IPS-18c (cell line): ENCODE measurements around the gene ADAMTS17.

Experiments used
- H3K4me3 ChIP-seq: 2 replicates; pipeline ENCODE4 v1.7.0; 2013; ENCODE audit warnings: low read depth, mild to moderate bottlenecking, low read length, moderate library complexity; ENCODE audit not compliant: insufficient read depth
- H3K9me3 ChIP-seq: one replicate; pipeline ENCODE4 v1.6.1; 2013; ENCODE audit warnings: mild to moderate bottlenecking, low read length, moderate library complexity; ENCODE audit not compliant: control insufficient read depth, insufficient read depth

The ADAMTS17 gene

DNA sequence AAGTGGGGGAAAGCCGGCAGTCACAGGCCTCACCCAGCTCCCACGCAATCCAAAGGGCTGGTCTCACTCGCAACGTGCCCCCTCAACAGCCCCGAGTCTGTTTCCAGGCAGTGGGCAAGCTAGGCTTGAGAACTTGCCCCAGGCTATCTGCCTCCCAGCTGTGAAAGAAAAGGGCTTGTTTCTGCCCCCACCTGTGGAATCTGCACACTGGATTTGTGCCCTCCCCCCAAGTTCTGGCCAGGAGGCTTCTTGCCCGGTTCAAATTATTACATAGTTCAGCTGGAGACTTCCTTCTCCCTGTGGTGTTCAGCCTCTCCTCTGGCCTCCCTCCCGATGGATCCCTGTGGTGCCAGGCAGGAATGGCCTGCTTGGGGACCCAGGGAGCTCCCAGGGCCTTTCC, 324.6 kb downstream of the ADAMTS17 start:
- no peak overlapping the region for H3K4me3 ChIP-seq
- peaks cover under 1% of the 10 kb centered on the region for H3K9me3 ChIP-seq

DNA sequence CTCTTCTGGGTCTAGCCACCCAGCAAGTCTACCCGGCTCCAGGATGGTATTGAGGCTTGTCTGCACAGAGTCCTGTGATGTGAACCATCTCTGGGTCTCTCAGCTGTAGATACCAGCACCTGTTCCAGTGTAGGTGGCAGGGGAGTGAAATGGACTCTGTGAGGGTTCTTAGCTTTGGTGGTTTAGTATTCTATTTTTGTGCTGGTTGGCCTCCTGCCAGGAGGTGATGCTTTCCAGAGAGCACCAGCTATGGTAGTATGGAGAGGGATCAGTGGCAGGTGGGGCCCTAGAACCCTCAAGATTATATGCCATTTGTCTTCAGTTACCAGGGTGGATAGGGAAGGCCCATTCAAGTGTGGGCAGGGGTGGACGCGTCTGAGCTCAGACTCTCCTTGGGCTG, 325.1 kb downstream of the ADAMTS17 start:
- Histone ChIP-seq H3K9me3 (no peaks in the 10 kb centered on the region), H3K4me3 (no peak overlapping the region)

DNA sequence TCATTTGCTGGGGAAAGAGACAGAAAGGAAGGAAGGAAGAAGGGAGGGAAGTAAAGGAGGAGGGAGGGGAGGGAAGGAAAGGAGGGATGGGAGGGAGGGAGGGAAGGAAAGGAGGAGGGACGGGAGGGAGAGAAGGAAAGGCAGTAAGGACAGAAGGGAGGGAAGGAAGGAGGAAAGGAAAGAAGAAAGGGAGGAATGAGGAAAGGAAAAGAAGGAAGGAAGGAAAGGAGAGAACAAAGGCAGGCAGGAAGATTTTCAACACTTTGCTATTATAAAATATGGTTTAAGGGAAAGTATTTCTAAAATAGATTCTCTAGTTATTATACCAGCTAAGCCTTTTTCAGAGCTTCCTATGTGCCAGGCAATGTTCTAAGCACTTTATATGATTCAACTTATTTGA, 330.5 kb downstream of the ADAMTS17 start:
- Histone ChIP-seq H3K4me3 (no peak overlapping the region), H3K9me3 (no peaks in the 10 kb centered on the region)

GRCh38 chr15:100009372-100009771, 332.4 kb downstream of the ADAMTS17 start:
- H3K4me3 ChIP-seq, result no peak overlapping the region
- H3K9me3 ChIP-seq, result no peaks in the 10 kb centered on the region

GRCh38 chr15:100008258-100008657, 333.5 kb downstream of the ADAMTS17 start:
- H3K4me3 ChIP-seq, result no peak overlapping the region
- H3K9me3 ChIP-seq, result no peaks in the 10 kb centered on the region

GRCh38 chr15:100007609-100008008, 334.2 kb downstream of the ADAMTS17 start:
- Histone ChIP-seq H3K9me3 (no peaks in the 10 kb centered on the region), H3K4me3 (no peak overlapping the region)

- Histone ChIP-seq H3K9me3 (no peaks in the 10 kb centered on the region), H3K4me3 (no peak overlapping the region)
Observed at GRCh38 chr15:100005715-100006114, 336.1 kb downstream of the ADAMTS17 start.

GRCh38 chr15:100005013-100005412, 336.8 kb downstream of the ADAMTS17 start:
- H3K4me3 ChIP-seq, result no peak overlapping the region

GRCh38 chr15:100002787-100003536, 338.8 kb downstream of the ADAMTS17 start:
- H3K4me3 ChIP-seq, result no peak overlapping the region
- no peaks in the 10 kb centered on the region for H3K9me3 ChIP-seq

More at GRCh38 chr15:100005013-100005412, 336.8 kb downstream of the ADAMTS17 start:
- no peaks in the 10 kb centered on the region for H3K9me3 ChIP-seq

DNA sequence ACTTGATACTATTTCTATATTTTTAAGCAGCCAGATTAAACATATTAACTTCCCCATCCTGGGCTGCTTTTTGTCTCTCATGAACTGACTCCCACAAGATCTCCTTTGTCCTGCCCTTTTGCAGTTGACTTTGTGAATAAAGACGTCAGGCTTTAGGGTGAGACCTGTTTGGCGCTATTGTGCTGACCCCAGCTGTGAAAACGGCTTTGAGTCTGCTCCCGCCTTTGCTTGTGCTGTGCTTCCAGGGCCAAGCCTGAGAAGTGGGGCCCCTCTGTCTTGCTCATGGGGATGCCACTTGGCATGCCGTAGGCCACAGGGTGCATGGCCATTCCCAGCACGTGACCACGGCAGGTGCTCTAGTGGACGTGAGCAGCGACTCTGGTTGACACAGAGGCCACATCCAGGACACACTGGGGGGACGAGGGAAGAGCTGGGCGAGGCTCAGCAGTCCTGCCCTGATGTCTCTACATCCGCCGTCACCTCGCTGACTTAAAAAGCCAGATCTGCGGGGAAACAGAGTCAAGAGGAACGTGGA, 339.6 kb downstream of the ADAMTS17 start:
- Histone ChIP-seq H3K4me3 (no peak overlapping the region), H3K9me3 (no peaks in the 10 kb centered on the region)

- H3K4me3 ChIP-seq, result no peak overlapping the region
- H3K9me3 ChIP-seq, result no peaks in the 10 kb centered on the region
Observed at GRCh38 chr15:100001405-100001804, 340.4 kb downstream of the ADAMTS17 start.

DNA sequence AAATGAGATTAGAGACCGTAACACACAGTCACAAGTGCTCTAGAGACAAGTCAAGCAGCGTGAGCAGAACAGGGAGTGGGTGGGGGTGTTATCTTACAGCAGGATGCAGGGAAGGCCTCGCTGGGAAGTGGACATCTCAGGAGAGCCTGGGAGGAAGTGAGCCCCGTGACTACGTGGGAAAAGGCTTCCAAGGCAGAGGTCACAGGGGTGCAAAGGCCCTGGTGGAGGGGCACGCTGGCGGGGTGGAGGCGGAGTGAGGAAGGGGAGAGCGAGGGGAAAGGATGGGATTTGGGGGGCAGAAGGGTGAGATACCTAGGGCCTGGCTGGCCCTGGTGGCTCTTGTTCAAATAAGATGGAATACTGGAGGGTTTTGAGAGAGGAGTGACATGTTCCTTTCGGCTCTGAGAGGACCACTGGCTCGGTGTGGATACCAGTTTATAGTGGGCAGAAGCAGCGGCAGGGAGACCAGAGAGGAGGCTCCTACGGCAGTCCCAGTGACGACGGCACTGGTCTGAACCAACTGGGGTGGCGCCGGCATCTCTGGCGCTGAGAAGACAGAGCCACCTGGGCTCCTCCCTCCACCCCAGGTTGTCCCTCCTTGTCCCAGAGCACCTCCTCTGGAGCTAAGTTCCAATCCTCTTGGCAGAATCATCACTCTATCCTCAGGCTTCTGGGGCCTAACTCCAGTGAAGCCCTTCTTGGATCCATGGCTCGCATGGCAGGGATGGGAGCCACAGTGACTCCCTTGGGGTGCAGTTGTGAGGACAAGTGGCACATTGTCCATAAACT, 342.3 kb downstream of the ADAMTS17 start:
- Histone ChIP-seq H3K4me3 (no peak overlapping the region), H3K9me3 (no peaks in the 10 kb centered on the region)

- H3K9me3 ChIP-seq, result no peaks in the 10 kb centered on the region
- no peak overlapping the region for H3K4me3 ChIP-seq
Observed at GRCh38 chr15:99998661-99999101, 343.1 kb downstream of the ADAMTS17 start.

- Histone ChIP-seq H3K9me3 (no peaks in the 10 kb centered on the region), H3K4me3 (no peak overlapping the region)
Observed at GRCh38 chr15:99997112-99997651, 344.6 kb downstream of the ADAMTS17 start.

- no peak overlapping the region for H3K4me3 ChIP-seq
- no peaks in the 10 kb centered on the region for H3K9me3 ChIP-seq
Observed at GRCh38 chr15:99996660-99997059, 345.1 kb downstream of the ADAMTS17 start.

DNA sequence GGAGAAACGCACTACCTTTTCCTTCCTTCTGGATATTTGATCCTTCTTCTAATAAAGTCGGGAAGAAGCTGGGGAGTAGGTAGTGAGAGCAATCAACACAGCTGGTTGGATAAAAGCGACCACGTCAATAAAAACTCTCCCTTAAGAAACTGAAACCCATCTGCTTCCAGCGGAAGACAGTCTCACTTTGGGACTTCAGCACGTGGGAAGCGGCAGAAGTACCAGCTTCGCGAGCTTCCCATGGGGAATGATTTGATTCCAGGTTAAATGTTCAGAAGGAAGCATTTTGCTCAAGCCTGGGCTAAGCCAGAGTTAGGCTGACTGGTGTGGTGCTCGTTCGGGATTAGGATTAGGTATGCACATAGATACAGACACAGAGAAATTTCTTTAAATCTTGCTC, 346.2 kb downstream of the ADAMTS17 start:
- H3K4me3 ChIP-seq, result no peak overlapping the region
- H3K9me3 ChIP-seq, result no peaks in the 10 kb centered on the region

DNA sequence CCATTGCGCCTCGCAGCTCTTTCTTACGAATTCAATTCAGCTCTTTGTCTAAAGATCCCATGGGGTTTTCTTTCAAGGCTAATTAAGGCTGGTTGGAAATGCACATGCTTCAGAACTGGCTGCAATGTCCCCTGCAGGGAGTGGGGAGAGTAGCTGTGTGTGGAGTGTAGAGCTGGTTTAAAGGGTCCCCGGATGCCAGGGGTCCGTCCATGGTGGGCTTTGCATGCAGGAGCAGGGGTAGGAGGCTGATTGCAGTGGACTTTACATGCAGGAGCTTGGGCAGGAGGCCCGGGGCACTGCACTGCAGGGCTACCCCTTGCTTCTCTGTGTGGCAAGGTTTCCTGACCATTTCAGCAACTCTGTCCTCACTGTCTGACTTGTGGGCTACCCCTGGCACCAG, 346.9 kb downstream of the ADAMTS17 start:
- H3K9me3 ChIP-seq, result no peaks in the 10 kb centered on the region
- H3K4me3 ChIP-seq, result no peak overlapping the region

DNA sequence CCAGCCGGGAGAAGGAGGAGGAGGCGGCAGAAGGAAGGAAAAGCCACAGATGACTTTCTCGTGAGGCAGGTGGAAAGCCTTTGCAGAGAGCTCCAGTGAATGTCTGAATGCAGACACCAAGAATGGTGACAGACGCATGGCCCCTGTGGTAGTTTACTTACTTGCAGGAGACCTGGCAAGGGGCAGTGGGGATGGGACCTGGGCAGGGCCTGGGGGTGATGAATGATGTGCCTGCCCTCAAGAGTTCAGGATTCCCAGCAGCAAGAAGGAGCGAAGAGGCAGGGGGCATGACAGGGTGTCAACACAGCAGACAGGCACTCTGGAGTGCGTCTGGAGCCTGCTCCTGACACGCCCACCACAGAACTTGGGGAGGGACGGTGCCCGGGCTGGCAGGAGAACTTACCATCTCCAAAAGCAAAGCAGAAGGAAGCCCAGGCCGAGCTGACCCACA, 348.1 kb downstream of the ADAMTS17 start:
- Histone ChIP-seq H3K9me3 (no peaks in the 10 kb centered on the region), H3K4me3 (no peak overlapping the region)
